Mesendoderm (in vitro differentiated cells): ENCODE measurements around the gene XKR7.

Experiments
- DNase-seq: peaks from one replicate; pipeline ENCODE4 v3.0.0; 2013
- H2AK5ac ChIP-seq: 2 replicates; pipeline ENCODE4 v1.6.1; 2013; ENCODE audit warnings: low read length, inconsistent platforms
- H2BK120ac ChIP-seq: 2 replicates; pipeline ENCODE4 v1.6.1; 2013; ENCODE audit warnings: low read depth, mild to moderate bottlenecking, low read length, moderate library complexity, mixed read lengths
- H2BK15ac ChIP-seq: replicated peaks from 2 replicates; pipeline ENCODE4 v1.6.1; 2013; ENCODE audit warnings: low read depth, mild to moderate bottlenecking, moderate library complexity
- H2BK5ac ChIP-seq: 2 replicates; pipeline ENCODE4 v1.6.1; 2013; ENCODE audit warnings: low read length, inconsistent platforms
- H3K18ac ChIP-seq: 2 replicates; pipeline ENCODE4 v1.6.1; 2013; ENCODE audit warnings: mild to moderate bottlenecking, low read length, mixed read lengths
- H3K23ac ChIP-seq: one replicate; pipeline ENCODE4 v1.6.1; 2013; ENCODE audit warnings: low read length
- H3K27ac ChIP-seq: 2 replicates; pipeline ENCODE4 v1.5.1; 2013; ENCODE audit warnings: low read depth, mild to moderate bottlenecking, inconsistent platforms, low read length, moderate library complexity
- H3K27me3 ChIP-seq: 2 replicates; pipeline ENCODE4 v1.6.1; 2013; ENCODE audit warnings: low read length, control low read depth, mild to moderate bottlenecking, inconsistent platforms; ENCODE audit not compliant: insufficient read depth, poor library complexity
- H3K36me3 ChIP-seq: 2 replicates; pipeline ENCODE4 v1.6.1; 2013; ENCODE audit warnings: low read length, inconsistent platforms; ENCODE audit not compliant: control insufficient read depth, insufficient read depth
- H3K4ac ChIP-seq: one replicate; pipeline ENCODE4 v1.6.1; 2013; ENCODE audit warnings: low read depth, mild to moderate bottlenecking, low read length, moderate library complexity
- H3K4me1 ChIP-seq: 2 replicates; pipeline ENCODE4 v1.6.1; 2013; ENCODE audit warnings: low read depth, low read length, inconsistent platforms; ENCODE audit not compliant: control insufficient read depth
- H3K4me2 ChIP-seq: 2 replicates; pipeline ENCODE4 v1.6.1; 2013; ENCODE audit warnings: low read length
- H3K4me3 ChIP-seq: 2 replicates; pipeline ENCODE4 v1.5.1; 2013; ENCODE audit warnings: mild to moderate bottlenecking, low read length
- H3K56ac ChIP-seq: one replicate; pipeline ENCODE4 v1.6.1; 2013; ENCODE audit warnings: low read length
- H3K79me1 ChIP-seq: 2 replicates; pipeline ENCODE4 v1.6.1; 2013; ENCODE audit warnings: low read length, inconsistent platforms
- H3K79me2 ChIP-seq: 2 replicates; pipeline ENCODE4 v1.6.1; 2013; ENCODE audit warnings: mild to moderate bottlenecking, low read length; ENCODE audit not compliant: control insufficient read depth, insufficient read depth
- H3K9ac ChIP-seq: 2 replicates; pipeline ENCODE4 v1.6.1; 2013; ENCODE audit warnings: low read length, inconsistent platforms
- H4K5ac ChIP-seq: one replicate; pipeline ENCODE4 v1.6.1; 2013; ENCODE audit warnings: low read length
- H4K8ac ChIP-seq: one replicate; pipeline ENCODE4 v1.6.1; 2013; ENCODE audit warnings: low read depth, mild to moderate bottlenecking, control low read depth, low read length, moderate library complexity
- WGBS: extraction: QIAGEN DNeasy Blood & Tissue Kit; methylation state at CpG from one replicate; pipeline ENCODE4 v1.1.7; 2013; ENCODE audit warnings: low lambda C conversion rate, missing lambda C conversion rate; ENCODE audit not compliant: insufficient coverage; ENCODE audit errors: extremely low coverage; 5-methylcytosine and 5-hydroxymethylcytosine counted together

The XKR7 gene

DNA sequence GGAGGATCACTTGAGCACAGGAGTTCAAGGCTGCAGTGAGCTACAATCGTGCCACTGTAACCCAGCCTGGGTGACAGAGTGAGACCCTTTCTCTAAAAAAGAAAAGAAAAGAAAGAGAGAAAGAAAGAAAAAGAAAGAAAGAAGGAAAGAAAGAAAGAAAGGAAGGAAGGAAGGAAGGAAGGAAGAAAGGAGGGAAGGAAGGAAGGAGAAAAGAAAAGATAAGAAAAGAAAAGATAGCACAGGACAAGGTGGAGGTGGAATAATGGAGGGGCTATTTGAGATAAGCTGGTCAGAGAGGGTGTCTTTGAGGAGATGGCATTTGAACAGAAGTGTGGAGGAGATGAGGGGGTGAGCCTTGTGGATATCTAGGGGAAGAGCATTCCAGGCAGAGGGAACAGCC, 13.5 kb upstream of the XKR7 start:
- DNase-seq: no peak
- H3K18ac ChIP-seq: no peak overlapping the region
- H3K79me1 ChIP-seq: peaks cover 18% of the 10 kb centered on the region
- WGBS: no CpG with 5 or more reads among the region's 1 CpG
- H3K4ac ChIP-seq: no peak overlapping the region
- H3K4me2 ChIP-seq: no peak overlapping the region
- H4K5ac ChIP-seq: no peak overlapping the region
- H4K8ac ChIP-seq: no peak overlapping the region
- no peaks in the 10 kb centered on the region for H3K27me3 ChIP-seq
- H2AK5ac ChIP-seq: no peak overlapping the region
- peaks cover 5% of the 10 kb centered on the region for H3K4me1 ChIP-seq
- peaks cover 17% of the 10 kb centered on the region for H3K79me2 ChIP-seq
- no peak overlapping the region for H3K4me3 ChIP-seq
- H2BK15ac ChIP-seq: no peak overlapping the region
- H3K36me3 ChIP-seq: peaks cover 2% of the 10 kb centered on the region
- no peak overlapping the region for H2BK5ac ChIP-seq
- H2BK120ac ChIP-seq: no peak overlapping the region
- no peak overlapping the region for H3K9ac ChIP-seq
- no peak overlapping the region for H3K27ac ChIP-seq
- no peak overlapping the region for H3K23ac ChIP-seq
- H3K56ac ChIP-seq: no peak overlapping the region

- Histone ChIP-seq H2BK15ac (no peak overlapping the region), H2BK120ac (no peak overlapping the region), H3K27me3 (no peaks in the 10 kb centered on the region), H3K79me2 (no peaks in the 10 kb centered on the region), H3K18ac (no peak overlapping the region), H3K4ac (no peak overlapping the region), H3K4me1 (no peaks in the 10 kb centered on the region), H3K4me3 (no peak overlapping the region), H3K9ac (no peak overlapping the region), H3K27ac (no peak overlapping the region), H3K4me2 (no peak overlapping the region), H2AK5ac (no peak overlapping the region), H2BK5ac (no peak overlapping the region), H4K8ac (no peak overlapping the region), H3K56ac (no peak overlapping the region), H4K5ac (no peak overlapping the region), H3K23ac (no peak overlapping the region), H3K36me3 (no peaks in the 10 kb centered on the region), H3K79me1 (no peaks in the 10 kb centered on the region)
- 100% methylated on average over 1 of the region's 11 CpGs for WGBS
- no peak for DNase-seq
Observed at GRCh38 chr20:31956556-31957526, 11.1 kb upstream of the XKR7 start.

DNA sequence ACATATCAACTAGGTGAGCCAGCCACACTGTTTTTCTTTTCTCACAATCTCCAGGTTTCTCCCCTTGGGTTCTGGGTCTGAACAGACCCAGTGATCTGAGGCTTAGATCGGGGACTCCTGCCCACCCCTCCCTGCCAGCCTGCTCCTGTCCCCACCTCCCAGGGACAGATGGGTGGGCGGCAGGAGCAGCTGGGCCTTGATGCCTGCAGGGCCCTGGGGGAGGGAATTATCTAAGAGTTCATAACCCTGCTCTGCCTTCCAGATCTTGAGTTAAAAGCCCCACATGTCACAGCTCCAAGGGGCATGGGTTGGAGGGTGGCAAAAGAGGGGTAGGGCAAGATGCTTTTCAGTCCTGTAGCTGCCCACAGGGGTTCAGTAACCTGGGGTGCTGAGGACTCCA, 5.2 kb upstream of the XKR7 start:
- no peak for DNase-seq
- H3K27ac ChIP-seq: no peak overlapping the region
- no peak overlapping the region for H2BK5ac ChIP-seq
- H3K23ac ChIP-seq: no peak overlapping the region
- H3K18ac ChIP-seq: no peak overlapping the region
- H4K5ac ChIP-seq: no peak overlapping the region
- H3K4me2 ChIP-seq: no peak overlapping the region
- H3K27me3 ChIP-seq: no peaks in the 10 kb centered on the region
- H3K4me1 ChIP-seq: no peaks in the 10 kb centered on the region
- H3K4ac ChIP-seq: no peak overlapping the region
- no peak overlapping the region for H2BK120ac ChIP-seq
- no peak overlapping the region for H4K8ac ChIP-seq
- H3K4me3 ChIP-seq: no peak overlapping the region
- H3K56ac ChIP-seq: no peak overlapping the region
- no CpG with 5 or more reads among the region's 2 CpGs for WGBS
- H3K79me2 ChIP-seq: no peaks in the 10 kb centered on the region
- H3K9ac ChIP-seq: no peak overlapping the region
- no peak overlapping the region for H2AK5ac ChIP-seq
- no peaks in the 10 kb centered on the region for H3K36me3 ChIP-seq
- H3K79me1 ChIP-seq: no peaks in the 10 kb centered on the region
- H2BK15ac ChIP-seq: no peak overlapping the region

- Histone ChIP-seq H2BK15ac (no peak overlapping the region), H2BK5ac (no peak overlapping the region), H3K79me2 (no peaks in the 10 kb centered on the region), H3K27me3 (peaks cover under 1% of the 10 kb centered on the region), H3K4ac (no peak overlapping the region), H3K4me2 (no peak overlapping the region), H3K9ac (no peak overlapping the region), H2BK120ac (no peak overlapping the region), H3K79me1 (no peaks in the 10 kb centered on the region), H3K4me3 (no peak overlapping the region), H3K4me1 (no peaks in the 10 kb centered on the region), H3K23ac (no peak overlapping the region), H3K18ac (no peak overlapping the region), H3K27ac (no peak overlapping the region), H3K36me3 (no peaks in the 10 kb centered on the region), H4K5ac (no peak overlapping the region), H4K8ac (no peak overlapping the region), H2AK5ac (no peak overlapping the region), H3K56ac (no peak overlapping the region)
- WGBS: no CpG with 5 or more reads among the region's 6 CpGs
- no peak for DNase-seq
Observed at GRCh38 chr20:31963889-31964288, 4.1 kb upstream of the XKR7 start.

DNA sequence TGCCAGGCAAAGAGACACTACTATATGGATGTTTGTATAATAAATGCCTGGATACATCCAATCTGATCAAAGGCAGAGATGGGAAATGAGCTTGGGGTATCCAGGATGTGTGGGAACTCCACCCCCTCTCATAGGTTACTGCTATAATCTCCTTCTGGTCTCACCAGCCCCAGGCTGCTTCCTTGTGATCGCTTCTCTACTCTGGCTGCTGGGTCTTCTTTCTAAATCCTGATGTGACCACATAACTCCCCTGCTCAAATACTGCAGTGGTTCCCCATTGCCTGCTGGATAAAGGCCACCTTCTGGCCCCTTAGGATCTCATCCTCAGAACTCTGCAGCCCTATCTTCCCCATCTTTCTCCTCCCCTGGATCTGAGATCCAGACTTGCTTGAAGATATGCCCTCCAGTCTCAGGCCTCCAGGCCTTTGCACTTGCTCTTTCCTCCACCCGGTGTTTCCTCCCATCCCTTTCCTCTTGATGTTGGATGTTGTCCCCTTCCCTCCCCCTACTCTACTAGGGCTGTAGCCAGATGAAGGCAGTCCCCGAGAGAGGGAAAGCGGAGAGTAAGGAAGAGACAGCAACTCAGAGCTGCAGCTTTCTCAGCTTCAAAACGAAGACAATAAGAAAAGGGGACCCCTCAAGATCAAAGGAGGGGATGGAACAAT, 828 bp upstream of the XKR7 start:
- Histone ChIP-seq H2AK5ac (no peak overlapping the region), H3K79me2 (no peaks in the 10 kb centered on the region), H3K56ac (no peak overlapping the region), H4K8ac (no peak overlapping the region), H3K9ac (no peak overlapping the region), H3K27ac (no peak overlapping the region), H3K23ac (no peak overlapping the region), H2BK15ac (no peak overlapping the region), H2BK120ac (no peak overlapping the region), H3K79me1 (no peaks in the 10 kb centered on the region), H3K4ac (no peak overlapping the region), H3K27me3 (peaks cover 3% of the 10 kb centered on the region), H3K4me2 (peak overlapping the region; percentile 2), H3K4me1 (no peaks in the 10 kb centered on the region), H3K18ac (no peak overlapping the region), H2BK5ac (no peak overlapping the region), H4K5ac (no peak overlapping the region), H3K36me3 (no peaks in the 10 kb centered on the region), H3K4me3 (no peak overlapping the region)
- DNase-seq: peak; percentile 22
- no CpG with 5 or more reads among the region's 5 CpGs for WGBS
